Measurements from ENCODE around the gene NPHP3. TPM values are rescaled to one million over a fixed set of nuclear protein-coding genes. Genes with fewer than 3 reads are reported as not detected.

The NPHP3 gene
- total and polyA plus RNA-seq, 2 of the 4 experiments (the other 2 are of a cell fraction): 19.9 to 21.3 TPM

DNA sequence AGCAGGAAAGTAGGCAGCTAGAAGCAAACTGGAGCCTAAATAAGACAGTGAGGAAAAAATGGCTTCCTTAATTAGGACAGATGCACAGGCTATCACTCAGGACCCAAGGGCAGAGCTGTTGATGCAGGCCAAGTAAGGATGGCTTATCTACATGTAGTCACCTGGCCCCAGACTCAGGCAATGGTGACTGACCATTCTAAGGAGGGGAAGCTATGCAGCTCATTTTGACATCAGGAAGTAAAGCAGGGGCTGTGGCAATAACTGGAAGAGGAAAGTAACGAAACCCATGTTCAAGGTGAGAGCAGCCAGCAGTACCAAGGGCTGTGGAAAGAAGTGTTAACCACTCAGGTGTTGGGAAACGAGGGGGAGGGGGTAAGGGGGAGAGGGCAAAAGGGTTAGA lies 78.8 kb downstream of the NPHP3 start:
- WGBS, 2 experiments (ENCODE audit: extremely low coverage in 2 of 2, insufficient read length in 1 of 2): 40% methylated on average over 2 of the region's 2 CpGs; no CpG with 5 or more reads in 1 of the 2 experiments

More for the DNA sequence above, 78.8 kb downstream of the NPHP3 start:
- Histone ChIP-seq H4K91ac (ENCODE audit: insufficient read depth, low read depth, low read length) (no peak overlapping the region), H3K27ac (ENCODE audit: insufficient read depth, low read length) (no peak overlapping the region), H3K9me1 (ENCODE audit: insufficient read depth, low read length) (no peaks in the 10 kb centered on the region; the same call in 1 of the 2 replicates), H4K8ac (ENCODE audit: low read depth in 2 of 2, low read length in 2 of 2) (no peak overlapping the region), H3K79me1 (ENCODE audit: low read depth in 1 of 2, low read length in 2 of 2) (peaks cover 2% of the 10 kb centered on the region in 2 experiments; a peak in 2 of 4 replicates), H2BK20ac (ENCODE audit: low read depth, low read length) (no peak overlapping the region), H3K36me3 (ENCODE audit: control insufficient read depth, insufficient read depth, low read length) (peaks cover 3% of the 10 kb centered on the region; the same call in 1 of the 2 replicates), H2BK120ac (ENCODE audit: low read depth, low read length) (no peak overlapping the region), H2BK15ac (ENCODE audit: low read depth, low read length) (no peak overlapping the region), H3K4me1 (ENCODE audit: control insufficient read depth, insufficient read depth, low read length) (peaks cover 4% of the 10 kb centered on the region), H3K23ac (ENCODE audit: low read depth, low read length) (no peak overlapping the region), H2BK5ac (ENCODE audit: low read depth, low read length, poor library complexity, severe bottlenecking) (no peak overlapping the region), H2AK5ac (ENCODE audit: low read depth, low read length) (0 out of 2 replicates have a peak overlapping the region, but pooled peaks have one; percentile 51), H2AFZ (replicated peaks; ENCODE audit: low read length, poor library complexity) (no peak overlapping the region), H3K9me3 (ENCODE audit: control insufficient read depth, insufficient read depth, low read length) (no peaks in the 10 kb centered on the region), H3K14ac (replicated peaks; ENCODE audit: low read depth, low read length) (no peak overlapping the region), H3K4me3 (ENCODE audit: insufficient read depth, low read depth, low read length) (no peak overlapping the region), H3K9ac (ENCODE audit: low read depth, low read length) (no peak overlapping the region), H3K56ac (ENCODE audit: extremely low read depth, insufficient read depth, low read length) (no peak overlapping the region), H4K20me1 (ENCODE audit: insufficient read depth, low read length) (no peaks in the 10 kb centered on the region), H4K5ac (ENCODE audit: low read depth, low read length) (no peak overlapping the region), H2AK9ac (replicated peaks; ENCODE audit: low read depth, low read length, poor library complexity) (no peak overlapping the region), H3K27me3 (ENCODE audit: control insufficient read depth, insufficient read depth, low read length) (no peaks in the 10 kb centered on the region), H3K4ac (ENCODE audit: low read depth, low read length) (no peak overlapping the region), H3K4me2 (ENCODE audit: low read depth, low read length) (no peak overlapping the region), H3K18ac (ENCODE audit: low read depth, low read length) (no peak overlapping the region)
- BruUV-seq (replicated peaks): no TSS peak
- no peak for DNase-seq
- dilution Hi-C loops (cut with HindIII; ENCODE audit: low sequenced_read_pairs, unreplicated experiment) (loop anchor here (25.0 kb wide), 1 partner anchor 106 kb away; no protein-coding TSS in a partner anchor), intact Hi-C loops (cut with micrococcal nuclease) (loop anchor here (2.0 to 5.0 kb wide), 2 partner anchors 291 to 386 kb away; no protein-coding TSS in a partner anchor), in situ Hi-C loops (cut with MboI; ENCODE audit: low sequenced_read_pairs) (loop anchor here (25.0 kb wide), 1 partner anchor 381 kb away; no protein-coding TSS in a partner anchor)
- TF ChIP-seq, protein P1, sequence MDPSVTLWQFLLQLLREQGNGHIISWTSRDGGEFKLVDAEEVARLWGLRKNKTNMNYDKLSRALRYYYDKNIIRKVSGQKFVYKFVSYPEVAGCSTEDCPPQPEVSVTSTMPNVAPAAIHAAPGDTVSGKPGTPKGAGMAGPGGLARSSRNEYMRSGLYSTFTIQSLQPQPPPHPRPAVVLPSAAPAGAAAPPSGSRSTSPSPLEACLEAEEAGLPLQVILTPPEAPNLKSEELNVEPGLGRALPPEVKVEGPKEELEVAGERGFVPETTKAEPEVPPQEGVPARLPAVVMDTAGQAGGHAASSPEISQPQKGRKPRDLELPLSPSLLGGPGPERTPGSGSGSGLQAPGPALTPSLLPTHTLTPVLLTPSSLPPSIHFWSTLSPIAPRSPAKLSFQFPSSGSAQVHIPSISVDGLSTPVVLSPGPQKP (IDR thresholded peaks at IDR 0.05; ENCODE audit: borderline replicate concordance, low read depth, low read length): no peak
- TF ChIP-seq POLR2A (IDR thresholded peaks at IDR 0.05; ENCODE audit: low read depth, low read length): no peak
- TF ChIP-seq FOS (IDR thresholded peaks at IDR 0.05; ENCODE audit: low read depth, low read length): no peak
- TF ChIP-seq MAZ (IDR thresholded peaks at IDR 0.05; ENCODE audit: borderline replicate concordance, low read depth, low read length): no peak
- no peak for TF ChIP-seq RAD21 (IDR thresholded peaks at IDR 0.05; ENCODE audit: low read length)
- TF ChIP-seq BHLHE40 (IDR thresholded peaks at IDR 0.05; ENCODE audit: low read depth, low read length): no peak
- TF ChIP-seq RCOR1 (IDR thresholded peaks at IDR 0.05; ENCODE audit: insufficient replicate concordance, low read length): no peak
- TF ChIP-seq MXI1 (IDR thresholded peaks at IDR 0.05; ENCODE audit: borderline replicate concordance, low read depth, low read length): no peak
- CTCF ChIA-PET: interaction anchor here (0.7 to 3.6 kb wide), 5 partner anchors 13 to 226 kb away, joined by 3 to 27 read pairs (median 3); partner anchors contain the start of genes DNAJC13 and UBA5
- no peak for ATAC-seq (ENCODE audit: low read depth)
- POLR2A ChIA-PET (ENCODE audit: unreplicated experiment): no interaction called here
